GM12891 (cell line): ENCODE results near the gene CLEC3A.
"Not testable (repeated sequence)": the region's sequence is repeated elsewhere in the genome, so short reads cannot be mapped to it uniquely, and the experiment has no call there.

Experiments
- PAX5 ChIP-seq: IDR thresholded peaks from 2 replicates; pipeline ENCODE4 v1.6.1; 2011; ENCODE audit warnings: low read length, moderate library complexity, mild to moderate bottlenecking; ENCODE audit not compliant: insufficient read depth, severe bottlenecking
- POLR2A ChIP-seq: IDR thresholded peaks from 2 replicates; pipeline ENCODE4 v1.6.1; 2011; ENCODE audit warnings: low read depth, low read length, control low read depth
- POLR2AphosphoS5 ChIP-seq: IDR thresholded peaks from 2 replicates; pipeline ENCODE4 v1.6.1; 2011; ENCODE audit warnings: low read depth, low read length, control low read depth

DNA sequence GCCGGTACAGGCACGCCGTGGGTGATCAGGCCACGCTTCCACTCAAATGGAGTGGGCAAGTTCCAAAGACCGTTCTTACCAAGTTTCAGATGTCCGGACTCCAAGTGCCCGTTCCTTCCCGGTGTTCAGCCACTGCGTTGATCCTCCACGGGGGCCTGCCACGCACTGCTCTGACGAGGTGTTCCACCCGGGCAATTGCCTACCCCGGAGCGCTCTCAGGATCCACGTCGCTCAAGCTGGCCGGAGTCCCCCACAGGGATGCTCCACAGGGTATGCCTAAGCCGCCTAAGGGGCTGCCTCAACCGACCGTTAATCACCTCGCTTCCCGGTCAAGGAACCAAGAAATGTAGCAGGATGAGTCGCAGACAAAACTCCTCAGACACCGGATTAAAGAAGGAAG, 37.5 kb downstream of the CLEC3A start:
- TF ChIP-seq POLR2AphosphoS5, PAX5, POLR2A: not testable (repeated sequence)
